Measurements from ENCODE around the gene CD22. TPM values are rescaled to one million over a fixed set of nuclear protein-coding genes. Genes with fewer than 3 reads are reported as not detected.

The CD22 gene
- total RNA-seq, 2 donors from 2014 or later: 14.0 TPM; not detected in 1

GRCh38 chr19:35337097-35337983 is 8.4 kb downstream of the CD22 start:
- DNase-seq (ENCODE audit: low spot score): no peak
- no peaks in the 10 kb centered on the region for H3K4me1 ChIP-seq (replicated peaks)
- H3K27me3 ChIP-seq (replicated peaks; ENCODE audit: insufficient read depth): no peaks in the 10 kb centered on the region
- TF ChIP-seq POLR2A (IDR thresholded peaks at IDR 0.05) (no peak), CTCF (IDR thresholded peaks at IDR 0.05) (no peak), POLR2AphosphoS5 (IDR thresholded peaks at IDR 0.05) (no peak)
- H3K9me3 ChIP-seq: no peaks in the 10 kb centered on the region
- no peak overlapping the region for H3K4me3 ChIP-seq
- no peaks in the 10 kb centered on the region for H3K36me3 ChIP-seq
- intact Hi-C loops (cut with DNase I): no loop called here
- no peak overlapping the region for H3K27ac ChIP-seq
- WGBS: 85% methylated on average over 25 of the region's 25 CpGs

GRCh38 chr19:35337984-35338296 is 9.0 kb downstream of the CD22 start:
- intact Hi-C loops (cut with DNase I): no loop called here
- Histone ChIP-seq H3K9me3 (no peaks in the 10 kb centered on the region), H3K4me3 (no peak overlapping the region), H3K27ac (no peak overlapping the region), H3K27me3 (replicated peaks; ENCODE audit: insufficient read depth) (no peaks in the 10 kb centered on the region), H3K4me1 (replicated peaks) (no peaks in the 10 kb centered on the region), H3K36me3 (no peaks in the 10 kb centered on the region)
- no peak for TF ChIP-seq CTCF (IDR thresholded peaks at IDR 0.05)
- TF ChIP-seq POLR2A (IDR thresholded peaks at IDR 0.05): no peak
- no peak for TF ChIP-seq POLR2AphosphoS5 (IDR thresholded peaks at IDR 0.05)
- WGBS: 85% methylated on average over 13 of the region's 13 CpGs
- DNase-seq (ENCODE audit: low spot score): no peak

- Histone ChIP-seq H3K36me3 (no peaks in the 10 kb centered on the region), H3K27me3 (replicated peaks; ENCODE audit: insufficient read depth) (no peaks in the 10 kb centered on the region), H3K4me3 (no peak overlapping the region), H3K4me1 (replicated peaks) (no peaks in the 10 kb centered on the region), H3K9me3 (no peaks in the 10 kb centered on the region), H3K27ac (no peak overlapping the region)
- TF ChIP-seq POLR2A (IDR thresholded peaks at IDR 0.05): no peak
- TF ChIP-seq CTCF (IDR thresholded peaks at IDR 0.05): no peak
- no peak for TF ChIP-seq POLR2AphosphoS5 (IDR thresholded peaks at IDR 0.05)
- intact Hi-C loops (cut with DNase I): no loop called here
- WGBS: 85% methylated on average over 11 of the region's 11 CpGs
- no peak for DNase-seq (ENCODE audit: low spot score)
Measured at GRCh38 chr19:35340431-35340830, 11.4 kb downstream of the CD22 start.

- intact Hi-C loops (cut with DNase I): no loop called here
Measured at GRCh38 chr19:35341006-35341405, 12.0 kb downstream of the CD22 start.

More at GRCh38 chr19:35341006-35341405, 12.0 kb downstream of the CD22 start:
- H3K4me3 ChIP-seq: no peak overlapping the region
- H3K9me3 ChIP-seq: no peaks in the 10 kb centered on the region
- 84% methylated on average over 16 of the region's 16 CpGs for WGBS
- TF ChIP-seq CTCF (IDR thresholded peaks at IDR 0.05) (no peak), POLR2AphosphoS5 (IDR thresholded peaks at IDR 0.05) (no peak)
- no peak for DNase-seq (ENCODE audit: low spot score)
- no peak overlapping the region for H3K27ac ChIP-seq
- H3K36me3 ChIP-seq: no peaks in the 10 kb centered on the region
- H3K27me3 ChIP-seq (replicated peaks; ENCODE audit: insufficient read depth): peaks cover under 1% of the 10 kb centered on the region
- no peaks in the 10 kb centered on the region for H3K4me1 ChIP-seq (replicated peaks)

All from prostate gland (tissue), 2 donors.